ENCODE measurements around the gene FAM163B.

Gene FAM163B

DNA sequence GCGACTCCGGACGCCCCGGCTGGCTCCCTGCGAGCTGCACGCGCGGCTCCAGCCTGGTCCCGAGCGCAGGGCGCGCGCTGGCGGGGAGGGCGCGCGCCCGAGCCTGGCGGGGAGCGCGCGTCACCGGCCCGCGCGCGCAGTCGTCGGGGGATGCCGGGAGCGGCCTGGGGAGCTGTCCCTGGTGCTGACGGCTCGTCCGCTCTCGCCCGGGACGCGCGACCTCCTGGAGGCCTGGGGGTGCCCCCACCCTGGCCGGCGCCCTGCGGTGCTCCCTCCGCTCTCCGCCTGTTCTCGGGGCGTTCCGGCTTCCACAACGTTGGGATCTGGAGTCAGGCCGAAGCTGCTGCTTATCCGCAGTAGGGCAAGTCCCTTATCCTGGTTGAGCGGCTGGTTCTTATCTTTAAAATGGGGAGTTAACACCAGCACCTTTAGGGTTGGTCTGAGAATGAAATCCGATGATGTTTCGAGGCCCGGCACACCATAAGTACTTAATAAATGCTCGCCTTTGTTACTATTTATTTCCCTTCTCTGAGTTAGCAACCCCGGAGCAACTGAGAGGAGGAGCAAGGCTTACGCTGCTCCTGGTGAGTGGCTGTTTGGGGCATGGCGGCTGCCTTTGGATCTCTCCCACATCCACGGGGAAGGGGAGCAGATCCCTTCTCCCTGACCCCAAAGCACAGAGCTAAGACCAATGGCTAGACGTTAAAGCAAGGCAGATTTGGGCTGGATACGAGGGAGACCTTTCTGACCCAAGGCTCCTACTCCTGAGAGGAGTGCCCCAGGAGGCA, at the start of gene FAM163B:
Gene FAM163B (minus strand): TSS at position 79 of the 788 bp plus-strand sequence. CDS start 29,166 bp downstream, outside the sequence.
- DNase-seq: no peak

DNA sequence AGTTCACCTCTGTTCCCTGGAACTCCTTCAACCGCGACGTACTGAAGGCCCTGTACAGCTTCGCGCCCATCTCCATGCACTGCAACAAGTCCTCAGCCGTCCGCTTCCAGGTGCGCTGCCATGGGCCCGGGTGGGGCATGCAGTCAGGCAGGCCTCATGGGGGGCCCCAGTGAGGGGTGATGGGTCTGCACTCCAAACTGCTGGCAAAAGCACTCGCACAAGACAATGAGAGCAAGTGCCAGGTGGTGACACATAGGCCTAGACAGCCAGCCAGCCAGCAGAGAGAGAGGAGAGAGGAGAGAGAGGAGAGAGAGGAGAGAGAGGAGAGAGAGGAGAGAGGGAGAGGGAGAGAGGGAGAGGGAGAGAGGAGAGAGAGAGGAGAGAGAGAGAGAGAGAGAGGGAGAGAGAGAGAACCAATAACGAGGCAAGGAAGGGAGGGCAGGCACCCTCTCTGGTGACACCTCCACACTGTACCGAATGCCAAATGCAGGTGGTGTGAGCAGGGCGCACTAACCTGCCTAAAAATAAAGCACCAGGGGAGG, 48.0 kb upstream of the FAM163B start:
- no peak for DNase-seq

DNA sequence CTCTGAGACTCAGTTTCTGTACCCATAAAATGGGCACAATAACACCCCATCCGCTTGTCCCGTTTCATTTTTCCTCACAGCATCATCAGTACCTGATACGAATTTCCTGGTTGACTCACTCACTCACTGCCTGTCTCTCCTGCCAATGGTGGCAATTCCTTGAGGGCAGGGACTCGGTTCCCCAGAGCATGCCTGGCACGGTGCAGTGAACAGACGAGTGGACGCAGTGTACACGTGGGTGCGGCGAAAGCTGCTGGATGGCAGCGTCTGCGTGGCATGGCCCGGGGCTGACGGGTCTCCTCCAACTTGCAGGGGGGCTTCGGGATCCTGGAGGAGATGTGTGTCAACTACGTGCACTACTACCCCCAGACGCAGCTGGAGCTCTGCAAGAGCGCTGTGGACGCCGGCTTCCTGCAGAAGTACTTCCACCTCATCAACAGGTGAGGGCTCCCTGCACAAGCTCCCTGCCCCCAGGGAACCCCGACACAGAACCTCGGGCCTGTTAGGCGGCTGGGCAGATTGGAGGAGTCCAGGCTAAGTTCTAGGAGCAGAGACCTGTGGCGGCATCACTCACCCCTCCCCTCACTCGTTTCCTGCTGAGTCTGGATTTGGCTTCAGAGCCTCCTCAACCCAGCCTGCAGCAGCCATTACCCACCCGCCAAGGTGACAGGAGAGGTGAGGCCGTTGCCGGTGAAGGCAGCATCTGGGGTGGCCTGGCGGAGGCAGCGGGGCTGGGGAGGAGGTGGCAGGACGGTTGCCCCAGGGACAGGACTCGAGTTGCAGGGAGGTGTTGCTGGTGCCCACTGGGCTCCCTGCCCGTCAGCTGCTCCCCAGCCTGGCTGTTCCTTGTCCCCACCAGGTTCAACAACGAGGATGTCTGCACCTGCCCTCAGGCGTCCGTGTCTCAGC, 47.3 kb upstream of the FAM163B start:
- DNase-seq: no peak

DNA sequence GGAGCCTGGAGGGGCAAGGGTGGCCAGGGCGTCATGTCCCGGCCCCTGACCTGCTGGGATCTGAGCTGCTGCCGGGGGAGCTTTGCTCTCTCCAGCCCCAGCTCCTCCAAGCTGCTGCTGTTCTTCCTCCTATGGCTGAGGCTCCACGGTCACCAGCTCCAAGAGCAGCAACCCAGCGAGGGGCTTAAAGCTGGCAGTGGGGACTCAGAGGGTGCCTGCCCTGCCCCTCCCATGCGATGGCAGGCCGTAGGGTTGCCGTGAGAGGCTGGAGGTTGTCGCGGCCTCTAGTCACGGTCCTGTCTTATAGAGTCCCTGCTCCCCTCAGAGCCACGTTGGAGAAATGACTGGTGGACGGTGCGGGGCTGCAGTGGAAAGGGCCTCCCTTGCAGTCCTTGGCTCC, 46.5 kb upstream of the FAM163B start:
- no peak for DNase-seq

DNA sequence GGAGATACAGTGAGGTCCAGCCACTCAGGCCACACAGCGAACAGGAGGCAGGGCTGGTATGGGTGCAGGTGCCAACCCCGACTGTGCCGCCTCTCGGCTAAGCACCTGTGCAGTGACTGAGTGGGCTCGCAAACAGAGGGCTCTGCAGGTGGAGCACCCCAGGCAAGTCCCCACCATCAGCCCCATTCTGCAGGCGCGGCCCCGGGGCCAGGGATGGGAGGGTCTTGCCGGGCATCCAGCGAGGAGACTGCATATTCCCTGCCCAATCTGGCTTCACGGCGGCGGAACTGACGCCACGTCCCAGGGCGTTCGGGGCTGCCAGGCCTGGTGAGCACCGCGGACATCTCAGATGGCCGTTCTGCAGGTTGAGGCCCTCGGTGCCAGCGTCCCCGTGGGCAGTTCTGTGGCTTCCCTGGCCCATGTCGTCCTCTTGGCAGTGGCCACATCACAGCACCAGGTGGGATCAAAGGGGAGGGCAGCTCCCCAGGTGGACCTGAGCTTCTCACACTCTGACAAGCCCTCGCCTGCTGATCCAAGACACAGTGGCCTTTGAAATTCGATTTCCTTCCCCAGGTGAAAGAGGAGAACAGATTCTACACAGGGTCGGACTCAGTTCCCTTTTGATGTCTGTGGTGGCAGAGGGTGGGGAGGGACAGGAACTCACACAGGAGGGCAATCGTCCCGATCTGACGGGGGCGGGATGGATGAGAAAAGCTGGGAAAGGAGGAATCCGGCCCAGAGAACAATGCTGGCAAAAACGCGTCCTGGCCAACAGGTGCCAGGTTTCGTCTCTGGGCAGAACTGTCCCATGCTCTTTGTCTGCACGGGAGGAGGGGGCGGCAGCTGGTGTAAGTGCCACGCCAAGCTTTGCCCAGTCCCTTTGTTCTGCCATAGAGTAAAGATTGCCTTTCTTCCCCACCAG, 45.8 kb upstream of the FAM163B start:
- DNase-seq: no peak

DNA sequence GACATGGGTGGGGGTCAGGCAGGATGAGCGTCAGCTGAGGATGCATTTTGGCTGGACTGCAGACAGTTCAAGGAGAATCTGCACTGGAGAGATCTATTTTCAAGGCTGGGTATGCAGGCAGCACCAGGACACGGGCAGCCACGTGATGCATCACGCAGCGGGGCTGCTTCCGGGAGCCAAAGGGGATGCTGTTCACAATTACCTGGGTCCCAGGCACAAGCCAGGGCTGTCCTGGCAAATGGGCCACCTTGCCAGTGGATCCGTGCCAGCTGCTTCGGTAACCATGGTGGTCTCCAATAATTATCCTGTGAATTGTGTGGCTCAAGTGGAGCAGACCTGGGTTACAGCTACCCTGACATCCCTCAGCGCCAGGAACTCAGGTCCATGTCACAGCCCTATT, 44.4 kb upstream of the FAM163B start:
- DNase-seq: no peak

DNA sequence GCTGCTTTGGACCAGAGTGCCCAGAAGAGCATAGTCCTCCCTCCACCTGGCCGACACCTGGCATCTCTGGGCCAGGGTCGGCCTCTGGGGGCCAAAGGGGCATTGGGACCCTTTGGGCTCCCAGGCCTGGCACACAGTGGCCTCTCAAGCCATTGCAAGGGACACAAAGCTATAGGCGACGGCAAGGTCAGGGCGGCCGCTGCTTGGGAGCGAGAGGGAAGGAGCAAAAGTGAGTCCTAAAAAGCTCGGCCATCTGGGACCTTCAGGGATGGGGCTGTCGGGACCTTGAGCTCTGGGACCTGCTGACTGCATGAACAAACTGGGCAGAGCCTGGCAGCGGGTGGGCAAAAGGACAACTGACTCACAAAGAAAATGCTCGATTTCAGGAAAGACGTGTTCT, 40.8 kb upstream of the FAM163B start:
- no peak for DNase-seq

DNA sequence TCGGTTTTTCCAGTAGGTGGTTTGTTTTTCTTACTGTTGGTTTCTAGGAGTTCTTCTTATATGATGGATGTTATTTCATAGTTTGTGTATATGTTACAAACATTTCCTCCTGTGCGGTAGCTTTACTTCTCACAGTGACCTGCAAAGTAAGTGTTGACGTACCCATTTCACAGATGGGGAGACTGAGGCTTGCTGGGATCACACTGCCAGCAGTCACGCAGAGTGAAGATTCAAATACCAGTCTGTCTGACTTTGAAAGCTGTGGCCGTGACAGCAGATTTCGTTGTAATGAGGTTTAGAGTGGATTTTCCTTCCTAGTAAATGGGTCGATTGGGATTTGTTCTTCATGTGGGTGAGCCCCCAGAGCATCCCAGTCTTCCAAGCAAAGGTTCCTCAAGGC, 40.0 kb upstream of the FAM163B start:
- no peak for DNase-seq

DNA sequence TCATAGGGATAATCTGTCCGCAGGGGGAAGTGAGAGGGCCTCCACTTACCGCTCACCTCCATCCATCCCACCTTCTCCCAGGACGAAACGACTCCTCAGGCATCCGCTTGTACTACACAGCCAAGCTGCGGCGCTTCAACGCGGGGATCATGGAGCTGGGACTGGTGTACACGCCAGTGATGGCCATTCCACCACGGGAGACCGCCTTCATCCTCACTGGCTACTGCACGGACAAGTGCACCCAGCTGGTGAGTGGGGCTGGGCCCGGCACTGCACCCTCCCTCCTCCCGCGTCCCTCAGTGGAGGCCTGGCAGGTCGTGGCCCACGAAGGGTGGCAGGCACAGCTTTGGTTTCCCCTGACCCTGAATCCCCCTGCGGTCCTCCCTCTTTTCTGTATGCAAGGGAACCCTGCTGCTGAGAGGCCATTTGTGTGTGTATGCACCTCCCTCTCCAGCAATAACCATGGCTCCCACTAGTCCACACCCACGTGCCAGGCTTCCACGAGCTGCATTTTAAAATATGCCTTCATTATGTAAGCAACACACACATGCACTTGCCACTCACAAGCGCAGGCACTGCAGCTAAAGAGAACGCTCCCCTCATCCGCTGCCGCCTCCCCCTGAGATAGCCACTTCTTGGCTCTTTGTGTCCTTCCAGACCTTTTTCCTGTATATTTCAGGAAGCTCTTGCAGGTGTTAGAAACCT, 38.7 kb upstream of the FAM163B start:
- no peak for DNase-seq

DNA sequence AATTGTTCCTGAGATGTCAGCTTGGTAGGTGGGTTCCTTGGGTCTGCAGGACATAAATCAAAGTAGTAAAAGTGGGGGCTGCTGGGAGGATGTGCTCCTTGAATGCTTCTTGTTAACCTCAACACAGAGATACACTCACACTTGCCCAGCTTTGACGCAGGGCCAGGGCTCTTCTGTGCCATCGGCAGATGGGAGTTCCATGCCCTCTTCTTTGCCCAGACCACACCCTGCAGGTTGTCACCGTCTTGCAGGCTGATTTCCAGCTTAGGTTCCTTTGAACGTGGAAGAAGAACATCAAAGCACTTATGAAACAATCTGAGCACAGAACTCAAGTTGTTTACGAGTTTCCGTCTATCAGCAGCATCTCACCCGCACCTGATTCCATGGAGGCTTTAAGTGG, 38.0 kb upstream of the FAM163B start:
- DNase-seq: peak; percentile 1

DNA sequence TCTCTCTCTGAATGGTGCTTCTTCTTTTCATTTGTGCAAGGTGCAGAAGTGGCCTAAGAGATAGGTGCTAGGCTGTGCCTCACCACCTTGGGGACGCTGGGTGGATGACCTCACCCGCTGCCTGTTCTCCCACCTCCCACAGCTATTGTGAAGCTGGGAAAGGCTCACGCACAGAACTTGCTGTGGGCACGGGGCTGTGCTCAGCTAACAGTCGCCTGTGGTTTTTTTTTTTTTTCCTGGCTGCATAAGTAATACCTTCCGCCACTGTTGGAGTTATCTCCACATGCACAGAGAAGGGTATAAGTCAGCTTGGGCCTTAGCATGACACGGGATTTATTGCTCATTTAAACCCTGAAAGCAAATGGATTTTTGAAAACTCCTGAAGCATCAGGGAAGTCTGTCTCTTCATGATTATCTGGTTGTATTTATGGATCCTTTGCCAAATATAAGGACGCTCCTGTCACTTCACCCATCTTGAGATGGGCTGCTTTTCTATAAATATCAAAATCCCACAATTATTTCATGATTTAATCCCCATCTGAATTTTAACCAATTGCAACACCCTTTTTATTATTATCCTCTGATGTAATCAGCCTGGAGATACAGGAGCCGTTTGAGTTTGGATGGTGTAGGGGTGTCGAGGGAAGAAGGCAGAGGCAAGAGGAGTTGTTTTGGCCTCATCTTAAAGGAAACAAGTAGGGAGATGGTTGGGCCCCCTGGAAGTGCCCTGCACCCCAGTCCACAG, 36.0 kb upstream of the FAM163B start:
- no peak for DNase-seq

DNA sequence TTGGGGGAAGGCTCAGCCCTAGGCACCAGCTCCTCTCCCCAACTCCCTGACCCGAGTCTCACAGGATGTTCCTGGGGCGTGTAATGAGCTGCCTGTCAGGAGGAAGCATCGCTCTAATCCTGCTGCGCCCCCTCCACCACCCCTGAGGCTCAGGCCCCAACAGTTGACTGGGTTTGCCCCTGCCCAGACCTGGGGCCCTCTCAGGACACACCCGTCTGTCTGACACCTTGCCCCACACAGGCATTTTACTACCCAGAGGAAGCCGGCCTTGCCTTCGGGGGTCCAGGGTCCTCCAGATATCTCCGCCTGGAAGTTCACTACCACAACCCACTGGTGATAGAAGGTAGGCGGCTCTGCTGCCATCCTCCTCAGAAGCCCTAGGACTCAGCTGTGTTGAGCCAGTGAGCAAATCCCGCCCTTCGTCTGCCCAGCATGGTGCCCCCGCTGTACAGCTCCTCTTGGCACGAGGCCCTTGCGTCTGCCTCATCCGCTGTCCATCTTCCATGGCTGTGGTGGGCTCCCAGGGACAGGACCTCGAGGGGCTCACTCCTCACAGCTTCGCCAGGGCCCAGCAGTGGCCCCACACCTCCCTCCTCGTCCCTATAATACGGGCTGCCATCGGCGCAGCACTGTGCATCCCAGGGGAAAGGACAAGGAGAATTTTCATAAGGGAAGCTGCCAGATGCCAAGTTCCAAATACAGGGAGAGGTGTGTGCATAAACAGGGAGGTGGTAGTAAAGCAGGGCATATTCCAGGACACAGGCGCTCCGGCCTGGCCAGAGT, 35.0 kb upstream of the FAM163B start:
- DNase-seq: no peak

DNA sequence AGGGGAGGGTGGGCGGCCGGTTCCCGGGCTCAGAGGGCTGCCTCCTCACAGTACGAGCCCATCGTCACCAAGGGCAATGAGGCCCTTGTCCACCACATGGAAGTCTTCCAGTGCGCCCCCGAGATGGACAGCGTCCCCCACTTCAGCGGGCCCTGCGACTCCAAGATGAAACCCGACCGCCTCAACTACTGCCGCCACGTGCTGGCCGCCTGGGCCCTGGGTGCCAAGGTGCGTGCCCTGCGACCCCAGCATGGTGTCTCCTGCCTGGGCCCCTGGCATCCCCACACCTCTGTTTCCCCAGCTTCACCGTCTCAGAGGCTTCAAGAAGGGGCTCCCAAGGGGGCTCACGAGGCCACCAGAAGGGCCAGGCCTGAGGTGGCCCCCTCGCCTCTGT, 34.2 kb upstream of the FAM163B start:
- DNase-seq: no peak

DNA sequence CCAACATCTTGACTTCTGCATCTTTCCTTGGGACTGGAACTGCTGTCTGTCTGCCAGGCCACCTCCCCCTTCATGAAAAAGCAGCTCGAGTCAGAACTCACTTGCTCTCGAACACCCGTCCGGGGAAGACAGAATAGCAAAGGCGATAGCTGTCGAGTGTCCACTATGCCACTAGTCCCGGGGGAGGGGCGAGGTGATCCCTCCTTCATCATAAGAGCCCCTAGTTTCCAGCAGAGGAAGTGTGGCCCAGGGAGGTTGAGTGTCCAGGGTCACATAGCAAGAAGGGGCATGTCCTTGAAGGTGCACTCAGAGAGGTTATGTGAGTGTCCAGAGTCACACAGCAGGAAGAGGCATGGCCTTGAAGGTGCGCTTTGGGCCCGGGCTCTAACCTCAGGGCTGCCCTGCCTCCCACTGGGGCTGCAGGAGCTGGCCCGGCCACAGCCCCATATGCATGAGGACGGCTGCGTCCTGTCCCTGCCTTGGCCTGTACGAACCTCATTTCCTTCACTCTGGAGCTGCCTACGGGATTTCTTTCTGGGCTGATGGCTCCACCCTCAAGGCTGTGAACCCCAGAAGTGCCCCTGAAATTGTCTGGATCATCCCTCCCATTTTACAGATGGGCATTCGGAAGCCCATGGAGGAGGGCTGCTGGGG, 33.6 kb upstream of the FAM163B start:
- DNase-seq: no peak

DNA sequence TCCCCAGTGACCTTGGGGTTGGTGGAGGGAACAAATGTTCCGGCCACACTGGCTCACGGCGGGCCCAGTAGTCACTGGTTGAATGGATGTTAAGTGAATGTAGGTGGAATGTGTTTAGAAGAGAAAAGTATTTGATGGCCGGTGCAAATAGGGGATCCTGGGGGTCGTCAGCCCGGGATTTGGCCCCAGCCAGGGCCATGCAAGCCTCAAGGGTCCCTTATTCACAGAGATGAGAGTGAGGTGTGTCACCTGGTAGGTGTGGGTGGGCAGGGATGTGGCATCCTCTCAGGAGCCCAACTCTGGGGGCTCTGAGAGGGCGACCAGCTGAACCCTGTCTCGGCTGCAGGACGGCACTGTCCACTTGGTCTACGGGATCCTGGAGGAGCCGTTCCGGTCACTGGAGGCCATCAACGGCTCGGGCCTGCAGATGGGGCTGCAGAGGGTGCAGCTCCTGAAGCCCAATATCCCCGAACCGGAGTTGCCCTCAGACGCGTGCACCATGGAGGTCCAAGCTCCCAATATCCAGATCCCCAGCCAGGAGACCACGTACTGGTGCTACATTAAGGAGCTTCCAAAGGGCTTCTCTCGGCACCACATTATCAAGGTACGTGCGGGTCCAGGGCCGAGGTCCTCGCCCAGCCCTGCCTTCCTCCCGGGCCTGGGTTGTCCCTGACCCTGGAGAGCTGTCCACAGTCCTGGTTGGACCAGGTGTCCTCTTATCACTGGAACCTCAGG, 32.8 kb upstream of the FAM163B start:
- no peak for DNase-seq

DNA sequence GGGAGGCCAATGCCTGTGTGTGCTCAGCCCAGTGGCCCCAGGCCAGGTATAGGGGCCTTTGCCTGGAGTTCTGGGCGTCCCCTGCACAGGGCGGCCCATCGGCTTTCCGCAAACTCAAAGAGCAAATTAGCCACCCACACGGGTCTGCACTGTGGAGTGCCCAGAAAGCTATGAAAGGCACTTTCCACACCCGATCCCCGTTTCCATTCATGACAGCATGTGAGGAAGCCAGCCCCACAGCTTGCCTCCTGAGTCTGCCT, 32.1 kb upstream of the FAM163B start:
- DNase-seq: no peak

DNA sequence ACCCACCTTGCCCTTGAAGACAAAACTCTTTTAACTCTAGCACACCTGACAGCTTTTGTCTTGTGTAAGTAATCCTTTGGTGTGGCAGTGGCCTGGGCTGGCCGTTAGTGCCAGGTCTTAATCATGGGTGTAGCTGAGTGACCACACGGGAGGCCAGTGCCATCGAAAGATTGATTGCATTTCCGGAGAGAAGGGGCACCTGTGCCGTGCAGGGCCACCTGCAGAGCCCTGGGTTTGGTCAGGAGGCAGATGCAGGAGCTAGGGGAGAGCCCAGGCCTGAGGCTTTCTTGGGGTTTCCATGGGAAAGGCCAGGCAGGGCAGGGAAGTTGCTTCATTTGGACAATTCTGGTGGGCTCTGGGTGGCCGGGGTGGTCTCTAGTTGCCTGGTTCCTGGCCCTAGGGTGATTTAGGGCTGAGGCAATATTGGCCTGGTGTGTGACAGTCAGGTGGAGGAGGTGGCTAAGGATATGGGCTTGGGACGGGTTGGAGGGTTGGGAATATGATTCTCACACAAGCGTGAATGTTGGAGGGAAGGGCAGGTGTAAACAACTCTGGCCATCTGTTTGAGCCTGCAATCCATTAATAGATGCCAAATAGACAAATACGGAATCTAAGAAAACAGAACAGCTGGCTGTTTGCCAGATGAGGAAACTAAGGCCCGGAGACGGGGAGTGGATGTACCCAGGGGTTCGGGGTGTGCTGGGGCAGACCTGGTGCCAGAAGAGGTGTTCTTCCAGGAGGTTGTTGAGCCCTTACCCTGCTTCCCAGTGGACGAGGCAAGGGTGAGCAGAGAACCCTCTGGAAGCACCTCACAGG, 31.6 kb upstream of the FAM163B start:
- no peak for DNase-seq

DNA sequence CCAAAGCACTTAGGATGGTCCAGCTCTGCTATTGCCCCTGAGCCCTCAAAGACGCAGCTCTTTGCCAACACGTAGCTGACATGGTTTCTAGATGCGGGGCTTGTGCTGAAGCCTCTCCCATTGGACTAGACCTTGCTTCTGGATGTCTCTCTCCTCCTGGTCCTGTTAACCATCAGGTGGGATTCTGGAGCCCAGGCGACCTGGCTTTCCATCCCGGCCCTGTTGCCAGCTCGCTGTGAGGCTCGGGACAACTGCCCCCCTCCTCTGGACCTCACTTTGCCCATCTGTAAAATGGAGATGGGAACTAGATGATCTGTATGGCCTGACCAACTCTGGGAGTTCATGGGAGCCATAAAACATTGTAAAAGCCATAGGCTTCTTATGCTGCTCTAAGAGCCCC, 31.0 kb upstream of the FAM163B start:
- no peak for DNase-seq

DNA sequence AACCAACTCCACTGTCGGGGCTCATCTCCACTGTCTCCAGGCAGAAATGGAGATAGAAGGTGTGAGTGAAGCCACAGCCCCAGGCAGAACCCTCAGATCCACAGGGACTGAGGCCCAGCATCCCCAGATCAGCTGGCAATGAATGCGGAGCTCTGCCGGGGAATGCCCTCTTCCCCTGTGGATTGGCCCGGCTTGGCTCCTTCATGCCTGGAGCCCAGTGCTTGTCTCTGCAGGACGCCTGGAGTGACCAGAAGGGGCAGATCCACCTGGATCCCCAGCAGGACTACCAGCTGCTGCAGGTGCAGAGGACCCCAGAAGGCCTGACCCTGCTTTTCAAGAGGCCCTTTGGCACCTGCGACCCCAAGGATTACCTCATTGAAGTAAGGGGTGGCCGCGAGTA, 30.4 kb upstream of the FAM163B start:
- DNase-seq: no peak
